DMS153 (cell line): ENCODE results near the gene MAGEB1.

Source experiments
- DNase-seq: peaks from one replicate; lab custom pipeline; 2025; lab: John Stamatoyannopoulos, UW

MAGEB1 gene, protein sequence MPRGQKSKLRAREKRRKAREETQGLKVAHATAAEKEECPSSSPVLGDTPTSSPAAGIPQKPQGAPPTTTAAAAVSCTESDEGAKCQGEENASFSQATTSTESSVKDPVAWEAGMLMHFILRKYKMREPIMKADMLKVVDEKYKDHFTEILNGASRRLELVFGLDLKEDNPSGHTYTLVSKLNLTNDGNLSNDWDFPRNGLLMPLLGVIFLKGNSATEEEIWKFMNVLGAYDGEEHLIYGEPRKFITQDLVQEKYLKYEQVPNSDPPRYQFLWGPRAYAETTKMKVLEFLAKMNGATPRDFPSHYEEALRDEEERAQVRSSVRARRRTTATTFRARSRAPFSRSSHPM

DNA sequence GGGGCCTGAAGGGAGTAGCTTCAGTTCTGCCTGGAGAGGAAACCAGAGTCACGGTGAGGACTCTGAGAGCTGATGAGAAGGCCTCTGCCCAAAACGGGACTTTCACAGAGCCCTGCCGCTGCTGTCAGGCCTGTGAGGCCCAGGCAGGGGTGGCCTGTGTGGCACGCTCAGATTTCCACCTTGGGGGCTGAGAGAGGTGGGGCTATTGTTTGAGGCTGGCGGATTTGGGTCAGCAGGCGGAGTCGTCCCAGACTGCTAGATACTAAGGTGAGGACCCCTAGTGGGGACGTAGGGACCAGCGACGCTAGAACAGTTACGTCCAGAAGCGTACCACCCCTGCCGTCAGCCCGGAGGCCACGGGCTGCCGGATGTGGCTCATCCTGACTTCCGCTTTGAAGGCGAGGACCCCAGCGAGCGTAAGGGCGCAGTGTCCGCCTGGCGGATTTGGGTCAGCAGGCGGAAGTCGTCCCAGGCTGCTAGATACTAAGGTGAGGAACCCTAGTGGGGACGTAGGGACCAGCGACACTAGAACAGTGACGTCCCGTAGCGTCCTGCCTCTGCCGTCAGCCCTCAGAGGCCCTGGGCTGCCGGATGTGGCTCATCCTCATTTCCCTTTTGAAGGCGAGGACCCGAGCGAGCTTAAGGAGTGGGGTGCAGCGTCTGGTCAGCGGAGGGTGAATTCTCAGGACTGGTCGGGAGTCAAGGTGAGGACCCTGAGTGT is at the start of gene MAGEB1:
Gene MAGEB1 (plus strand): TSS at position 378 of the 721 bp plus-strand sequence. CDS start 3,348 bp downstream, outside the sequence.
- DNase-seq = no peak

DNA sequence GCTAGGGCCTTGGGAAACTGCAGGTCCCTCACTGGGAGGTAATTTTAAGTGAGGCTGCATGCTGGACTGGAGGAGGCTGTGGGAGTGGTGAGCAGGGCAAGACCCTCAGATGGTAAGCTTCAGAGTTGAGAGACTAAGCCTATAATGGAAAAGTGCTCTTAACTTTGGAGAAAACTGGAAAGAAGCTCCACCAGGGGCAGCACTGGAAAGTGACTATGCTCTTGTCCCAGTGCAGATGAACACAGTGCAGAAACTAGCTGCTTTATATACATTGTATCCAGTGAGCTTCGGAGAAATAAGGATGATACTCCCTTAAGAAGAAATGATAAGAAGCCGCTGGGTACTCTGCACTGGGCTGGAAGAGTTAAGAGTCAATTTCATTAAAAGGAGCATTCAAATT is 34.8 kb upstream of the MAGEB1 start:
- no peak for DNase-seq

- DNase-seq = no peak
Observed at GRCh38 chrX:30215357-30215843, 31.5 kb upstream of the MAGEB1 start, which contains the start of gene MAGEB2. TSS of gene MAGEB2 (plus strand) at chrX:30215563. CDS start at chrX:30218581, 3,018 bp downstream.

- DNase-seq = no peak
Observed at GRCh38 chrX:30217465-30217864, 29.5 kb upstream of the MAGEB1 start.

DNA sequence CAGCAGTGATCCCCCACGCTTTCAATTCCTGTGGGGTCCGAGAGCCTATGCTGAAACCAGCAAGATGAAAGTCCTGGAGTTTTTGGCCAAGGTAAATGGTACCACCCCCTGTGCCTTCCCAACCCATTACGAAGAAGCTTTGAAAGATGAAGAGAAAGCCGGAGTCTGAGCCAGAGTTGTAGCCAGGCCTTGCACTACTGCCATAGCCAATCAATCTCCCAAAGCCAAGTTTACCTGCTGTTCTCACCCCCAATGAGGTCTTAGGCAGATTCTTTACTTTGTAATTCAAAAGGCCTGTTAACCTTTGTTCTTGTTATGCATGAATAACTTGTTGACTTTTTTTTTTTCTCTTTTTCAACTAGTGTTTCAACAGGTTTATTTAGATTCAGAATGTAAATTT is 27.6 kb upstream of the MAGEB1 start:
- no peak for DNase-seq

DNA sequence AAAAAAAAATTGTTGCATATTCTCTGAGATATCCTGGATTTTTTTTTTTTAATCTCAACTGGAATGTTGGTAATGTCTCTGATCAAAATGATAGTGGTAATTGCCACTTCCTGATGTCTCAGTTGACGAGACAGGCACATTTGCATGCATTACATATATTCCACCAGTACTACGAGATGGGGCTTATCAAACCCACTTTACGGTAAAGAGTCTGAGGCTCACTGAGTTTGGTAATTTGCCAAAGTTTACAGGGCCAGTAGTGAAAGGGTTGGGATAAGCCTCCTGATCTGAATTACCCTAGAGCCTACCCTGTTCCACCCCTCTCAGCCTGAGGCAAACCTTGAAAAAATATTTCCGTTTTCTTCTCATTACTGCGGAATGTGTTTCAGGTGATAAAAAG is 26.3 kb upstream of the MAGEB1 start:
- DNase-seq = no peak

DNA sequence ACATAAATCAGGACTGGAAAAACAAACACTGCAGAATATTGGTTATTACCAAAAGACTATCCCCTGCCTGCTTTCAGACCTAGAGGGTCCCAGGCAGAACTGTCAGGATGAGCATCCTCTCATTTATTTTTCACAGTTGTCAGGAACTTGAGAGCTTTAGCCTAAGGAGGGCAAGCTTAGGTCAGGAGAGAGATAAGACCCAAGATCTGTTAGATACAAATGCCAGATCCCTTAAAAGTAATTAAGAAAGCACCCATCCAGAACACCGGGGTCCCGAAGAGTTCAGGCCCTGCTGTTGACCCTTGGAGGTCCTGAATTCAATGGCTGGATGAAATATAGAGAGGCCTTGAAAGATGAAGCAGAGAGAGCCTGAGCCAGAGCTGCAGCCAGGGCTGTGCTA is 22.4 kb upstream of the MAGEB1 start:
- no peak for DNase-seq

GRCh38 chrX:30228526-30228925 is 18.4 kb upstream of the MAGEB1 start:
- no peak for DNase-seq

GRCh38 chrX:30230395-30230794 is 16.6 kb upstream of the MAGEB1 start, which contains the start of gene MAGEB3:
TSS of gene MAGEB3 (plus strand) at chrX:30230657. CDS start at chrX:30235925, 5,268 bp downstream.
- DNase-seq = no peak

DNA sequence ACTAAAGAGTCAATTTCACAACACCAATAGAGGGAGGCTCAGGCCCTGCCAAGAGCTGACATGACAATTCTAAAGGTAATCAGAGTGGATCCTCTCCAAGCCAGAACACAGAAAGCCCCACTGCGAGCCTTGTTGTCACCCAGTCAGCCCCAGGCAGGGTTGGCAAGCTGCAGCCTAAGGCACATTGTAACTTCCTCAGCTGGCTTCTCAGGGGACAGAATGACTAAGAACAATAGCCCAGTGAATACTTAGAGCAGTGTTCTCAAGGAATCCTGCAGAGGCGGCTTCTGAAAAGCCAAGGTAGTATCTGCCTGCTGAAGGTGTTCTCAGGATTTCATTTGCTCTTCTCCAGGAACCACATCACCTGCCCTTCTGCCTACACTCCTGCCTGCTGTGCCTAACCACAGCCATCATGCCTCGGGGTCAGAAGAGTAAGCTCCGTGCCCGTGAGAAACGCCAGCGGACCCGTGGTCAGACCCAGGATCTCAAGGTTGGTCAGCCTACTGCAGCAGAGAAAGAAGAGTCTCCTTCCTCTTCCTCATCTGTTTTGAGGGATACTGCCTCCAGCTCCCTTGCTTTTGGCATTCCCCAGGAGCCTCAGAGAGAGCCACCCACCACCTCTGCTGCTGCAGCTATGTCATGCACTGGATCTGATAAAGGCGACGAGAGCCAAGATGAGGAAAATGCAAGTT is 5.1 kb upstream of the MAGEB1 start, which contains the start of gene MAGEB4:
Gene MAGEB4 (plus strand): TSS at position 277 of the 692 bp plus-strand sequence. CDS start 136 bp downstream, at position 413.
- no peak for DNase-seq

- DNase-seq = no peak
Observed at GRCh38 chrX:30248854-30249253, 1.9 kb downstream of the MAGEB1 start.

- DNase-seq = no peak
Observed at GRCh38 chrX:30253257-30253656, 6.3 kb downstream of the MAGEB1 start.

DNA sequence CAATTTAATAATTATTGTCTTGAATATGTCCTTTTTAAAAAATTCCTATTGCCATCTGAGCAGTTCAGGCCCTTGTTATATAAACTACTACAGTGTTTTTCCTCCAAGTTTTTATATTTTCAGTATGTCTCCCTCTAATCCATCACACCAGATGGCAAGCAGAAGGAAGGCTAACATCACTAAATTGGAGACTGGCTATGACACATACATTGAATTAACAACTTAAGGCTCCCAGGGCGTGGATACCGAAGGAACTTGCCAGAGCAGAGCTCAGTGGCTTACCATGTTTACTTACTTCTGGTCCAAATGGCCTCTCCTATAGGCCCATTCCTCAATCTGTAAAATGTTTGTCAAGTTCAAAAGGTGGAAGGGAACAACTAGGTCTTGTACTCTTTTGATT is 13.0 kb downstream of the MAGEB1 start:
- DNase-seq = no peak

GRCh38 chrX:30261012-30261411 is 14.1 kb downstream of the MAGEB1 start:
- no peak for DNase-seq

DNA sequence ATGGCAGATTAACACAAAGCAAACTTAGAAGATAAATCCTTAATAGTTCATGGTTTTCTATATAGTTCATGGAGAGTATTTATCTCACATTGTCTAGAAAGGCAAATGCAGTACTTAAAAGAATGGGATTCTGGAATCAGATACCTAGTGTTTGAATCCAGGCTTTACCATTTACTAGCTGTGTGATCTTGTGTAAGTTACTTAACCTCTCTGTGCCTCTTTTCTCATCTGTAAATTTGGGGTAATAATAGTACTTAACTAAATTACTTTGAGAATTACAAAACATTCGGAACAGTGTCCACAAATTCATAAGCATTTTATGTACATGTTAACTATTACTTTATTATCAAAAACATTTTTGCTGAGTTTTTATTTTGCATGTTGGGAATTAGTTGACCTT is 15.8 kb downstream of the MAGEB1 start:
- no peak for DNase-seq

DNA sequence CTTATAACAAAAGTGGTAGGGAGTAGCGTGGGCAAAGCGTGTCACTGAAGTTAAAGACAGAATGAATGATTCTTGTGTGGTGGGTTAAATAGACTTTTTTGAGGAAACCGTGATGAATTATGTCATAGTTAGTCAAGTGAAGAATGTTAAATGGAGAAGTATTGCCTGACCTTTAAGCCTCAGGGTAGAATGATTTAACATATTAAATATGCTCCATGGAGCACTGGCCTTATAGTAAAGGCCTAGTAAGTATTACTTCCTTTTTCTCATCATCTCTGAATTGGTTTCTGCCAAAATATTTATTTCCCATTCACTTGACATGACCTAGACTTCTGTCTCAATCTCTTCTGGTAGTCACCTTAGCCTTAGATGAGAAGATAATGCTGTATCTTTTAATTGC is 23.7 kb downstream of the MAGEB1 start:
- no peak for DNase-seq

- no peak for DNase-seq
Observed at GRCh38 chrX:30275498-30275897, 28.6 kb downstream of the MAGEB1 start.

- no peak for DNase-seq
Observed at GRCh38 chrX:30278365-30278764, 31.4 kb downstream of the MAGEB1 start.

GRCh38 chrX:30280428-30280827 is 33.5 kb downstream of the MAGEB1 start:
- DNase-seq = no peak

GRCh38 chrX:30282527-30282926 is 35.6 kb downstream of the MAGEB1 start:
- no peak for DNase-seq

GRCh38 chrX:30283456-30284200 is 36.7 kb downstream of the MAGEB1 start:
- DNase-seq = peak; percentile 20
